ENCODE data around the gene TMPRSS9.
"Not testable (repeated sequence)": the region's sequence is repeated elsewhere in the genome, so short reads cannot be mapped to it uniquely, and the experiment has no call there.

The TMPRSS9 gene

GRCh38 chr19:2381148-2381820 is 21.2 kb downstream of the TMPRSS9 start:
- Mint-ChIP-seq H3K36me3 (peaks cover 2% of the 10 kb centered on the region), H3K27me3 (peaks cover 6% of the 10 kb centered on the region), H3K4me3 (no peak overlapping the region), H3K4me1 (ENCODE audit: low read depth) (no peaks in the 10 kb centered on the region), H3K9me3 (ENCODE audit: low read depth) (no peaks in the 10 kb centered on the region), H3K27ac (no peak overlapping the region)

GRCh38 chr19:2382530-2383222 is 22.6 kb downstream of the TMPRSS9 start:
- Mint-ChIP-seq H3K9me3 (ENCODE audit: low read depth) (no peaks in the 10 kb centered on the region), H3K4me1 (ENCODE audit: low read depth) (no peaks in the 10 kb centered on the region), H3K4me3 (no peak overlapping the region), H3K27me3 (peaks cover 6% of the 10 kb centered on the region), H3K36me3 (peaks cover 2% of the 10 kb centered on the region), H3K27ac (no peak overlapping the region)

GRCh38 chr19:2385053-2385721 is 25.1 kb downstream of the TMPRSS9 start:
- Mint-ChIP-seq H3K9me3 (ENCODE audit: low read depth) (no peaks in the 10 kb centered on the region), H3K27ac (no peak overlapping the region), H3K4me1 (ENCODE audit: low read depth) (no peaks in the 10 kb centered on the region), H3K27me3 (peaks cover 6% of the 10 kb centered on the region), H3K4me3 (no peak overlapping the region), H3K36me3 (no peaks in the 10 kb centered on the region)

GRCh38 chr19:2387367-2388288 is 27.6 kb downstream of the TMPRSS9 start:
- Mint-ChIP-seq H3K27me3 (peaks cover 1% of the 10 kb centered on the region), H3K36me3 (no peaks in the 10 kb centered on the region), H3K4me1 (ENCODE audit: low read depth) (peaks cover 3% of the 10 kb centered on the region), H3K9me3 (ENCODE audit: low read depth) (no peaks in the 10 kb centered on the region), H3K4me3 (no peak overlapping the region), H3K27ac (no peak overlapping the region)

GRCh38 chr19:2389594-2389993 is 29.5 kb downstream of the TMPRSS9 start:
- Mint-ChIP-seq H3K27ac (no peak overlapping the region), H3K4me1 (ENCODE audit: low read depth) (peaks cover 10% of the 10 kb centered on the region), H3K4me3 (no peak overlapping the region), H3K27me3 (peaks cover 1% of the 10 kb centered on the region), H3K9me3 (ENCODE audit: low read depth) (no peaks in the 10 kb centered on the region), H3K36me3 (no peaks in the 10 kb centered on the region)

GRCh38 chr19:2391118-2391725 is 31.2 kb downstream of the TMPRSS9 start:
- H3K36me3 Mint-ChIP-seq = no peaks in the 10 kb centered on the region
- H3K27me3 Mint-ChIP-seq = peaks cover 1% of the 10 kb centered on the region
- H3K27ac Mint-ChIP-seq = no peak overlapping the region
- H3K4me1 Mint-ChIP-seq (ENCODE audit: low read depth) = peaks cover 12% of the 10 kb centered on the region
- H3K4me3 Mint-ChIP-seq = no peak overlapping the region
- H3K9me3 Mint-ChIP-seq (ENCODE audit: low read depth) = no peaks in the 10 kb centered on the region

- no peak overlapping the region for H3K4me3 Mint-ChIP-seq
- no peaks in the 10 kb centered on the region for H3K36me3 Mint-ChIP-seq
- H3K4me1 Mint-ChIP-seq (ENCODE audit: low read depth) = peaks cover 12% of the 10 kb centered on the region
- no peaks in the 10 kb centered on the region for H3K9me3 Mint-ChIP-seq (ENCODE audit: low read depth)
- H3K27ac Mint-ChIP-seq = no peak overlapping the region
- peaks cover 1% of the 10 kb centered on the region for H3K27me3 Mint-ChIP-seq
These were observed 32.3 kb downstream of the TMPRSS9 start for GRCh38 chr19:2392366-2392765.

- not testable (repeated sequence) for H3K36me3 Mint-ChIP-seq; H3K4me3 Mint-ChIP-seq; H3K27me3 Mint-ChIP-seq; H3K27ac Mint-ChIP-seq; H3K9me3 Mint-ChIP-seq (ENCODE audit: low read depth)
- peaks cover 12% of the 10 kb centered on the region for H3K4me1 Mint-ChIP-seq (ENCODE audit: low read depth)
These were observed 32.8 kb downstream of the TMPRSS9 start for GRCh38 chr19:2392899-2393298.

GRCh38 chr19:2394054-2394441 is 34.0 kb downstream of the TMPRSS9 start:
- Mint-ChIP-seq H3K27ac (peak overlapping the region; percentile 78), H3K4me3 (peak overlapping the region; percentile 77), H3K27me3 (peaks cover 1% of the 10 kb centered on the region), H3K36me3 (no peaks in the 10 kb centered on the region), H3K9me3 (ENCODE audit: low read depth) (no peaks in the 10 kb centered on the region), H3K4me1 (ENCODE audit: low read depth) (peaks cover 12% of the 10 kb centered on the region)

- Mint-ChIP-seq H3K9me3 (ENCODE audit: low read depth) (no peaks in the 10 kb centered on the region), H3K36me3 (no peaks in the 10 kb centered on the region), H3K27ac (no peak overlapping the region), H3K27me3 (peaks cover 1% of the 10 kb centered on the region), H3K4me1 (ENCODE audit: low read depth) (peaks cover 12% of the 10 kb centered on the region), H3K4me3 (peak overlapping the region; percentile 77)
These were observed 34.6 kb downstream of the TMPRSS9 start for GRCh38 chr19:2394442-2395292.

GRCh38 chr19:2395293-2395829 is 35.3 kb downstream of the TMPRSS9 start:
- H3K27ac Mint-ChIP-seq; H3K27me3 Mint-ChIP-seq; H3K9me3 Mint-ChIP-seq (ENCODE audit: low read depth); H3K36me3 Mint-ChIP-seq; H3K4me3 Mint-ChIP-seq: not testable (repeated sequence)
- H3K4me1 Mint-ChIP-seq (ENCODE audit: low read depth) = peaks cover 12% of the 10 kb centered on the region

- H3K4me1 Mint-ChIP-seq (ENCODE audit: low read depth); H3K4me3 Mint-ChIP-seq; H3K36me3 Mint-ChIP-seq; H3K27me3 Mint-ChIP-seq; H3K27ac Mint-ChIP-seq; H3K9me3 Mint-ChIP-seq (ENCODE audit: low read depth): not testable (repeated sequence)
These were observed 37.1 kb downstream of the TMPRSS9 start for GRCh38 chr19:2397173-2397572.

GRCh38 chr19:2398735-2399305 is 38.8 kb downstream of the TMPRSS9 start:
- H3K9me3 Mint-ChIP-seq (ENCODE audit: low read depth) = no peaks in the 10 kb centered on the region
- H3K27ac Mint-ChIP-seq = no peak overlapping the region
- no peaks in the 10 kb centered on the region for H3K27me3 Mint-ChIP-seq
- H3K36me3 Mint-ChIP-seq = no peaks in the 10 kb centered on the region
- peaks cover 8% of the 10 kb centered on the region for H3K4me1 Mint-ChIP-seq (ENCODE audit: low read depth)
- H3K4me3 Mint-ChIP-seq = no peak overlapping the region
